ENCODE results near the gene PHF5A. TPM values are rescaled to one million over a fixed set of nuclear protein-coding genes. Genes with fewer than 3 reads are reported as not detected.

Gene PHF5A
- polyA plus RNA-seq, 1 donor = 39.5 TPM

DNA sequence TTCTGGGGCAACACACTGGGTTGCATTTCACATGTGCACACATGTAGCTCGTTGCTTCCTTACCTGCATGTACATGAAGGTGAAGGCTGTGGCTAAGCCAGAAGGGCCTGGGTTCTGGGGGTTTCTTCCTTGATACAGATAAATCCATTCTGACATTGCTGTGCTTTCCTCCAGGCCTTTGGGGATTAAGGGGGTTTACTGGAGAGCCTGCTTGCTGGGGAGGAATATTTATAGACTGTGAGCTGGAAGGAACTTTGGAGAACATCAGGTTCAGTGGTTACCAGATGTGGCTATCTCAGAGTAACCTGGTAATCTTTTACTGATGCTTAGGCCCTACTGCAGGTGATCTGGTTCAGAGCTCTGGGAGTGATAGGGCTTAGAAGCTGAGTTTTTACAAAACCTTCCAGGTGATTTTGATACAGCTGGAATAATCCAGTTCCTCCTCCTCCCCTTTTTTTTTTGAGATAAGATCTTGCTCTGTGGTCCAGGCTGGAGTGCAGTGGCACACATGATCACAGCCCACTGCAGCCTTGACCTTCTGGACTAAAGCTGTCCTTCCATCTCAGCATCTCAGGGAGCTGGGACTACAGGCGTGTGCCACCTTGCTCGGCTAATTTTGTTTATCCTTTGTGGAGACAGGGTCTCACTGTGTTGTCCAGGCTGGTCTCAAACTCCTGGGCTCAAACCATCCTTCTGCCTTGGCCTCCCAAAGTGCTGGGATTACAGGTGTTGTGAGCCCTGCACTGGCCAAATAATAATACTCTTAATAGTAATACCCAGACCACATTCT is 20.3 kb upstream of the PHF5A start:
- peaks cover under 1% of the 10 kb centered on the region for H3K36me3 ChIP-seq (ENCODE audit: control insufficient read depth, insufficient read depth, low read length)
- H3K4me3 ChIP-seq (ENCODE audit: low read length) = no peak overlapping the region
- peak in 1 of 2 donors; percentile 23 for DNase-seq
- no peaks in the 10 kb centered on the region for H3K9me3 ChIP-seq (ENCODE audit: control insufficient read depth, low read depth, low read length)
- WGBS (ENCODE audit: insufficient coverage, low lambda C conversion rate) = no CpG with 5 or more reads among the region's 3 CpGs
- H3K4me1 ChIP-seq (ENCODE audit: control insufficient read depth, insufficient read depth, low read length) = peaks cover 59% of the 10 kb centered on the region
- H3K27me3 ChIP-seq (ENCODE audit: control insufficient read depth, insufficient read depth, low read length) = no peaks in the 10 kb centered on the region
- peak overlapping the region; percentile 81 for H3K27ac ChIP-seq (ENCODE audit: low read length)

DNA sequence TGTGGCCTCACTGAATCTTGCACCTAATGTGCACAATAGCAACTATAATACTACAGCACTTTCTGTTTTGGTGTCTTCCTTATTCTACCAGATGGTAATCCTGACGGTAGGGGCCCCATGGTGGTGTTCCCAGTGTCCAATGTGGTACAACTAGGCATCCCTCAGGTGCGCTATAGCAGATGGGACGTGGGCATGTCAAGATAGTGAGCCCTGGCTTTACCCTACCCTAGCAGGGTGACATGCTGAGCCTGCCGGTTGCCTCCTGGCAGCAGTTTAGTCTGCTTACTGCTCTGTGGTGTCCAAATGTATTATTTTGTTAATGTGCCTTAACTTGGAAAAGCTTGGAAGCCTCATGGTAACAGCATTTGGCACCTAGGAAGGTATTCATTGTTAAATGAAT is 19.6 kb upstream of the PHF5A start:
- Histone ChIP-seq H3K4me3 (ENCODE audit: low read length) (no peak overlapping the region), H3K27me3 (ENCODE audit: control insufficient read depth, insufficient read depth, low read length) (no peaks in the 10 kb centered on the region), H3K36me3 (ENCODE audit: control insufficient read depth, insufficient read depth, low read length) (peaks cover 2% of the 10 kb centered on the region), H3K4me1 (ENCODE audit: control insufficient read depth, insufficient read depth, low read length) (peaks cover 62% of the 10 kb centered on the region), H3K9me3 (ENCODE audit: control insufficient read depth, low read depth, low read length) (no peaks in the 10 kb centered on the region), H3K27ac (ENCODE audit: low read length) (peak overlapping the region; percentile 81)
- no peak for DNase-seq
- no CpG with 5 or more reads among the region's 4 CpGs for WGBS (ENCODE audit: insufficient coverage, low lambda C conversion rate)

DNA sequence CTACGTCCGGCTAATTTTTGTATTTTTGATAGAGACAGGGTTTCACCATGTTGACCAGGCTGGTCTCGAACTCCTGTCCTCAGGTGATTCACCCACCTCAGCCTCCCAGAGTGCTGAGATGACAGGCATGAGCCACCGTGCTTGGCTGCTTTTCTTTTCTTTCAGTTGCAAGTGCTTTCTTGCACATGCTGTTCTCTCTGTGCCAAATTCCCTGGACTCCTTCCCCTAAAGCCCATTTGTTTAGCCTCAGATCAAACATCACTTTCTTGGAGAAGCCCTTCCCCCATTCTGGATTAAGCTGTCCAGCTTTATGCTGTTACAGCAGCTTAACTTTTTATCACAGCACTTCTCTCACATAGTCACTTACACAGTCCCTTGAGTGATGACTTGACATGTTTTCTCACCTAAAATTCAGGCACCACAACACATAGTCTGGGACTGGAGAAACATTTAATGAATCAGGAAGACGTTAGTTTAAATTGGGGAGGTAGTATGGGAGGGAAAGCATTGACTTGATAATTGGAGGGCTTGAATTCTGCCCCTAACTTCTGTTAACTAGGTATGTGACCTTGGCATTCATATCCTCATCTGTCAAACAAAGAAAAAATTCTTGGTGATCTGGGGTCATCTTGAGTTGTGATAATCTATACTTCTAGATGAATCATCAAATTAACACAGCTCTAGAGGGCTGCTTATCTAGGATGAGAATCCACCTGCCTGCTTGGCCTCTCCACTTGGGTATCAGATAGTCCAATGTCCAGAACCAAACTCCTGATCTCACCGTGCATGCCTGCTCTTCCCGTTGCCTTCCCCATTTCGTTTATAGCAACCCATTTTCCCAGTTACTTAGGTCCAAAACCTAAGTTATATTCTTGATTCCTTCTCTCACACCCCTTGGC is 18.8 kb upstream of the PHF5A start:
- DNase-seq = peak; percentile 63 to 78
- Histone ChIP-seq H3K36me3 (ENCODE audit: control insufficient read depth, insufficient read depth, low read length) (peaks cover 2% of the 10 kb centered on the region), H3K27me3 (ENCODE audit: control insufficient read depth, insufficient read depth, low read length) (no peaks in the 10 kb centered on the region), H3K9me3 (ENCODE audit: control insufficient read depth, low read depth, low read length) (no peaks in the 10 kb centered on the region), H3K27ac (ENCODE audit: low read length) (peak overlapping the region; percentile 81), H3K4me3 (ENCODE audit: low read length) (no peak overlapping the region), H3K4me1 (ENCODE audit: control insufficient read depth, insufficient read depth, low read length) (peaks cover 62% of the 10 kb centered on the region)
- no CpG with 5 or more reads among the region's 8 CpGs for WGBS (ENCODE audit: insufficient coverage, low lambda C conversion rate)

DNA sequence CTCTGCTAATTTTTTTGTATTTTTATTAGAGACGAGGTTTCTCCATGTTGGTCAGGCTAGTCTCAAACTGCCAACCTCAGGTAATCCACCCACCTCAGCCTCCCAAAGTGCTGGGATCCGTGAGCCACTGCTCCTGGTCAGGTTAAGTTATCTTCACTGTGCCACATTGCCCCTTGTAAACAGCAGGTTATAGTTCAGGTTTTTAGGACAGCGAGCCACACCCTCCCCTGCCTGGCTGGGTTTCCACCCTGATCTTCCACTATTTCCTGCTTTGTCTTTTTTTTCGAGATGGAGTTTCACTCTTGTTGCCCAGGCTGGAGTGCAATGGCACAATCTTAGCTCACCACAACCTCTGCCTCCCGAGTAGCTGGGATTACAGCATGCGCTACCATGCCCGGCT is 16.5 kb upstream of the PHF5A start:
- H3K9me3 ChIP-seq (ENCODE audit: control insufficient read depth, low read depth, low read length) = no peaks in the 10 kb centered on the region
- 0% methylated on average over 1 of the region's 7 CpGs for whole genome bisulfite sequencing (ENCODE audit: insufficient coverage, low lambda C conversion rate)
- peaks cover 53% of the 10 kb centered on the region for H3K4me1 ChIP-seq (ENCODE audit: control insufficient read depth, insufficient read depth, low read length)
- peak overlapping the region; percentile 81 for H3K27ac ChIP-seq (ENCODE audit: low read length)
- peaks cover 10% of the 10 kb centered on the region for H3K36me3 ChIP-seq (ENCODE audit: control insufficient read depth, insufficient read depth, low read length)
- H3K4me3 ChIP-seq (ENCODE audit: low read length) = no peak overlapping the region
- H3K27me3 ChIP-seq (ENCODE audit: control insufficient read depth, insufficient read depth, low read length) = no peaks in the 10 kb centered on the region
- DNase-seq = peak; percentile 67 to 87

DNA sequence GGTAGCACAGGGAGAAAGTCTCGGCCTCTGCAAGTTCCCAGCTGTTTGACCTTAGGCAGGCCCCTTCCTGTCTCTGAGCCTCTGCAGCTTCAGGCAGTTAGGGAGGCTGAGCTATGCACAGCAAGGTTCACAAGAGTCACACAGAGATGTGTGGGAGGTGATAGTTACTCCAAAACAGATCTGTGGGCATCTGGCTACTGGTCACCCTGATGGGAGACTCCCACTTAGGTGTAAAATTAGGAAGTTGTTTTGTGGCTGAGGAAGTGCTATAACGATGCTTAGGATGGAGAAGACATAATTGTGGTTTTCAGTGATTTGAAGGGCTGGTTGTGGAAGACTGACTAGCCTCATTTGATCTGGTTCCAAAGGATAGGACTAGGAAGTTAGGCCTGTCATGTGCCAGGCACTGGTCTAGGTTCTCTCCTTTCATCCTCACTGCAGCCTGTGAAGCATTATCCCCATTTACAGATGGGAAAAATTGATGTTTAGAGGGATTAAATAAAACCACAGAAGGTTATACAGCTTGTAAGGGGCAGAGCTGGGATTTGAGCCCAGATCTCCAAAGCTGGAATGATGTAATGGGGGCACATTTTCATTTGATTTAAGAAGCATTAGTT is 13.9 kb upstream of the PHF5A start:
- DNase-seq = no peak
- no peak overlapping the region for H3K4me3 ChIP-seq (ENCODE audit: low read length)
- H3K4me1 ChIP-seq (ENCODE audit: control insufficient read depth, insufficient read depth, low read length) = peaks cover 45% of the 10 kb centered on the region
- 43% methylated on average over 1 of the region's 2 CpGs for WGBS (ENCODE audit: insufficient coverage, low lambda C conversion rate)
- H3K9me3 ChIP-seq (ENCODE audit: control insufficient read depth, low read depth, low read length) = no peaks in the 10 kb centered on the region
- H3K36me3 ChIP-seq (ENCODE audit: control insufficient read depth, insufficient read depth, low read length) = peaks cover 30% of the 10 kb centered on the region
- H3K27ac ChIP-seq (ENCODE audit: low read length) = no peak overlapping the region
- H3K27me3 ChIP-seq (ENCODE audit: control insufficient read depth, insufficient read depth, low read length) = no peaks in the 10 kb centered on the region

DNA sequence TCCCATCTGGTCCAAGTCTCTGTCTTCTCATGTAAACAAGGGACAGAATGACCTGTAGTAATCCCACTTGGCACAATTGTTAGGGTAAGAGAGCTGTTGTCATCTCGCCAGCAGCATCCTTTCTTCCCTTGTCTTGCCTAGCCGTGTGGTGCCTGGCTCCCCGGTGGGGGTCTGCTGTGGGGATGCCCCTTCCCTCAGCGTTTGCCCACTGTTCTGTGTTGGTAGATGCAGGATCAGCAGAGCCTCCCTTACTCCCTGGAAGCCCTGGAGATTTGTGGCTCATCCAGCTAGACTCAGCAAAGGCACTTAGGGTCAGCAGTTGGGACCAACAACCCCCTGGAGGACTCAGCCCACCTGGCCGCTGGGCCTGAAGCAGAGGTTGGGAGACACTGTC is 13.4 kb upstream of the PHF5A start:
- Histone ChIP-seq H3K27me3 (ENCODE audit: control insufficient read depth, insufficient read depth, low read length) (no peaks in the 10 kb centered on the region), H3K9me3 (ENCODE audit: control insufficient read depth, low read depth, low read length) (no peaks in the 10 kb centered on the region), H3K4me1 (ENCODE audit: control insufficient read depth, insufficient read depth, low read length) (peaks cover 40% of the 10 kb centered on the region), H3K27ac (ENCODE audit: low read length) (no peak overlapping the region), H3K36me3 (ENCODE audit: control insufficient read depth, insufficient read depth, low read length) (peaks cover 32% of the 10 kb centered on the region), H3K4me3 (ENCODE audit: low read length) (no peak overlapping the region)
- no peak for DNase-seq
- no CpG with 5 or more reads among the region's 5 CpGs for WGBS (ENCODE audit: insufficient coverage, low lambda C conversion rate)

DNA sequence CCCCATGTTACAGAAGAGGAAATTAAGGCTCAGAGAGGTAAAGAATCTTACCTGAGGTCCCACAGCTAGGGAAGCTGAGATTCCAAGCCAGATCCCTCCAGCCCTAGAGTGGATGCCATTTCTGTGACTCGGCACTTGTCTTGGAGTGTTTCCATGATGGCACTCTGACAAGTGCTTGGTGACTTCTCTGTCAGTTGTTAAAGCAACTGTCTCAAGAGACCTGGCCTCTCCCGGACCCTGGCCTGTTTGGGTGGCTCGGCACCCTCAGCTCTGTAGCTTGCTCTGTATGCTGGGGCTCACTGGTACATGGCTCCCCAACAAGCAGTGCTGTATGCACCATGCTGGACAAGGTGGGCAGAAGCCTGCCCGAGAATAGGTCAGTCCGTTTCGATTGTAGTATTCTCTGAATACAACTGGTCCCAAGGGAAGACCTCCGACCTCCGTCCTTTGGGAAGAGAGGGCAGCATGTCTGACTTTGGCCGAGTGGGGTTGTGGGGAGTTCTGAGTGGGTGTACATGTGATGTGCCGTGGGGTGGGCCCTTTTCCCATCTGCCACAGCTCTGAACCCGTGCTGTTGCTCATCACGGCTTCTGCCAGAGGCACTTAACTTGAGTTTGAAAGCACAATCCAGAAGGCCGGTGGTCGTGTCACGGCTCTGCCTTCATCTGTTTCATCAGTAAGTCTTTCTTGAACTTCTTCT is 12.8 kb upstream of the PHF5A start:
- Histone ChIP-seq H3K27me3 (ENCODE audit: control insufficient read depth, insufficient read depth, low read length) (no peaks in the 10 kb centered on the region), H3K36me3 (ENCODE audit: control insufficient read depth, insufficient read depth, low read length) (peaks cover 32% of the 10 kb centered on the region), H3K27ac (ENCODE audit: low read length) (no peak overlapping the region), H3K9me3 (ENCODE audit: control insufficient read depth, low read depth, low read length) (no peaks in the 10 kb centered on the region), H3K4me3 (ENCODE audit: low read length) (no peak overlapping the region), H3K4me1 (ENCODE audit: control insufficient read depth, insufficient read depth, low read length) (peaks cover 37% of the 10 kb centered on the region)
- WGBS (ENCODE audit: insufficient coverage, low lambda C conversion rate) = no CpG with 5 or more reads among the region's 15 CpGs
- DNase-seq = no peak

DNA sequence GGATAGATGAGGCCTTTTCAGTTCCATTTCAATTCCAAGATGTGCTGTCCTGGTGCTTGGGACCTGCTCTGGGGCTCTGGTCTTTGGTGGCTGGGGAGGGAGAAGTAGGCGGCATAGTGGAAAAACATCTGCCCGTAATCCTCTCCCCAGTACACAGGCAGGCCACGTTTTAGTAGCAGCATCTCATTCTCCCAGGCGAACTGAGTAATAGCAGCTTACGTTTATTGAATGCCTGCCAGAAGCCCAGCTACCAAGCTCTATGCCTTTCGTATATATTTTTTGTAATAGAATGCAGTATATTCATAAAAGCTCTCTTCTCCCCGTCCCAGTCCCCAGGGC is 11.9 kb upstream of the PHF5A start:
- 78% methylated on average over 1 of the region's 7 CpGs for WGBS (ENCODE audit: insufficient coverage, low lambda C conversion rate)

DNA sequence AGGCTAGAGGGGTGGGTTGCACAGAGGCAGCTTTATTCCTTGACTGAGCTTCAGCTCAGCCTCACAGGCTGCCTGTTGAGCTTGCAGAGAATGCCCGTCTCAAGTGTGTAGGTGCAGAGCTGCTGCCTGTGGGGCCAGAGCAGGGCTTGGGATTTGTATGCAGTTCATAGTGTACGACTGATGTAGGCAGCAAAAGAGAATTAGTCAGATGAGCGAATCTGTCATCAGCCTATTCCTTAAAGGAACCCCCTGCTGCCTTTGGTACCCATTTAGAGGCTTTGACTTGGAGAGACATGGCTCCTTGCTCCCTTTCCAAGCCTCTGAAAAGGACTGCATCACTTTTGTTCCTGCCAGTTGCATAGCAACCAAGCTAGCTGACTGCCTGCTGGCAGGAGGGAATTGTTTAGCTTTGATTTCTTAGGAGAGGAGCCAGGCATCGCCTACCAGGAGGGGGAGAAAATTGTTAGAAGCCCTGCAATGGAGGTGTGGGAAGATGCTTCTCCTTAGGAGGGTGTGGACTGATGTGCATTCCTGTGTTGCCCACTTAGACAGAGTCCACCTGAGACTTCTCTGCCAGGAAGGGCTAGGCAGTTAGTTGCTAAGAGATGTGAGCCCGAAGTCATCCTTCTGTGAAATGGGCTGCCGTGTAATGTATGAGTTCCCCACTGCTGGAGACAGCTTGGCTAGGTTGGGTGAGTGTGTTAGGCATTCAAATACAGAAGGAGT is 11.3 kb upstream of the PHF5A start:
- no peaks in the 10 kb centered on the region for H3K27me3 ChIP-seq (ENCODE audit: control insufficient read depth, insufficient read depth, low read length)
- no peak for DNase-seq
- H3K9me3 ChIP-seq (ENCODE audit: control insufficient read depth, low read depth, low read length) = no peaks in the 10 kb centered on the region
- H3K4me3 ChIP-seq (ENCODE audit: low read length) = no peak overlapping the region
- H3K27ac ChIP-seq (ENCODE audit: low read length) = peak overlapping the region; percentile 14
- H3K36me3 ChIP-seq (ENCODE audit: control insufficient read depth, insufficient read depth, low read length) = peaks cover 32% of the 10 kb centered on the region
- 86% methylated on average over 1 of the region's 6 CpGs for WGBS (ENCODE audit: insufficient coverage, low lambda C conversion rate)
- peaks cover 36% of the 10 kb centered on the region for H3K4me1 ChIP-seq (ENCODE audit: control insufficient read depth, insufficient read depth, low read length)

More for the DNA sequence above, 11.9 kb upstream of the PHF5A start:
- Histone ChIP-seq H3K27ac (ENCODE audit: low read length) (peak overlapping the region; percentile 14), H3K4me1 (ENCODE audit: control insufficient read depth, insufficient read depth, low read length) (peaks cover 35% of the 10 kb centered on the region), H3K27me3 (ENCODE audit: control insufficient read depth, insufficient read depth, low read length) (no peaks in the 10 kb centered on the region), H3K4me3 (ENCODE audit: low read length) (no peak overlapping the region), H3K36me3 (ENCODE audit: control insufficient read depth, insufficient read depth, low read length) (peaks cover 32% of the 10 kb centered on the region), H3K9me3 (ENCODE audit: control insufficient read depth, low read depth, low read length) (no peaks in the 10 kb centered on the region)
- no peak for DNase-seq

Data from large intestine (tissue), 3 donors.